Activated T-cell treated with anti-CD3 and anti-CD28 coated beads, Interleukin-2, amount 50 U/mL, for 24 hours (primary cell): ENCODE results near the gene GUCA2A.

Experiments used
- DNase-seq: peaks from one replicate; pipeline ENCODE4 v3.0.0-alpha.2; 2020
- H3K27ac Mint-ChIP-seq: 2 replicates; pipeline ENCODE4 v1.8.0; 2020; ENCODE audit warnings: mild to moderate bottlenecking, mixed read lengths
- H3K27me3 Mint-ChIP-seq: 2 replicates; pipeline ENCODE4 v1.8.0; 2020; ENCODE audit warnings: mixed read lengths
- H3K36me3 Mint-ChIP-seq: 2 replicates; pipeline ENCODE4 v1.8.0; 2020; ENCODE audit warnings: low read depth, mixed read lengths
- H3K4me1 Mint-ChIP-seq: 2 replicates; pipeline ENCODE4 v1.8.0; 2020; ENCODE audit warnings: low read depth, mixed read lengths
- H3K4me3 Mint-ChIP-seq: 2 replicates; pipeline ENCODE4 v1.8.0; 2020; ENCODE audit warnings: mild to moderate bottlenecking, moderate library complexity, mixed read lengths
- H3K9me3 Mint-ChIP-seq: 2 replicates; pipeline ENCODE4 v1.8.0; 2020; ENCODE audit warnings: mixed read lengths

GUCA2A gene

GRCh38 chr1:42152907-42153600 lies 11.5 kb downstream of the GUCA2A start, which contains the start of gene GUCA2B:
GUCA2B (plus strand) TSS chr1:42153410; CDS start chr1:42153451, 41 bp downstream.
- peaks cover 4% of the 10 kb centered on the region for H3K27me3 Mint-ChIP-seq
- H3K27ac Mint-ChIP-seq, result no peak within 1 kb of the TSS
- no peaks in the 10 kb centered on the region for H3K9me3 Mint-ChIP-seq
- no peak within 1 kb of the TSS for H3K4me3 Mint-ChIP-seq
- peaks cover 6% of the 10 kb centered on the region for H3K4me1 Mint-ChIP-seq
- DNase-seq, result no peak
- H3K36me3 Mint-ChIP-seq, result no peaks in the 10 kb centered on the region

DNA sequence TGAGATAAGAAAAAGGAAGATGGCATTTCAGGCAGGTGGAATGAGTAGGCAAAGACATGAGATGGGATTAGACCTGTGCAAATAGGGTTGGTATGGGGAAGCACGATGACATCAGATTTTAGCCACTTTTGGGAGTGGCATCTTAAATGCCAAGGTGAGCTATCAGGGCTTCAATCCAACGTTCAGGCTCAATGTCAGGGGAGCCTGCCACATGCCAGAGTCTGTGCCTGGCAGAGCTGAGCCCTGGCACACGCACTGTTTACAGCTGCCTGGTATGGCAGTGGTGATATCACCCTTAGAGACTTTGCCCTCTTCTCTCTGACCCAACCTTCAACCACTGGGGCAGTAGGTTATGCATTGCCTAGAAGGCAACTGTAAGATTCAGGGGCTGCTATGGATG lies 12.4 kb downstream of the GUCA2A start:
- Mint-ChIP-seq H3K36me3 (no peaks in the 10 kb centered on the region), H3K27me3 (peaks cover 4% of the 10 kb centered on the region), H3K9me3 (no peaks in the 10 kb centered on the region), H3K27ac (no peak overlapping the region), H3K4me3 (no peak overlapping the region), H3K4me1 (no peaks in the 10 kb centered on the region)
- no peak for DNase-seq

DNA sequence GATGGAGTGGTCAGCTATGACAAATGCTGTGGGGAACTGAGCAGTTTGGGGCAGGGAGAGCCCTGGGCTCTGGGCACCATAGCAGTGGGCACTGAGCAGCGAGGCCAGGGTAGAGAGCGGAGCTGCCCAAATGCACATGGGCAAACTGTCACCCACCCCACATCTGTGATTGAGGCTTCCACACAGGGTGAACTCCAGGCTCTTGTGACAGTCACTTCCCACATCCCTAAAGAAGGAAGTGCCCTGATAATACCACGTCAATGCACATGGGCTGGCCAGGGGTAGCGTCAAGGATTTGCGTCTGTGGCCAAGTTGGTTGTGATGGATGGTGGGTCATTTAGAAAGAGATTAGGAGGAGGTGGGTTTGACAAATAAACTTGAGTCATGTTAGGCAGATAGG lies 13.9 kb downstream of the GUCA2A start:
- DNase-seq, result no peak
- no peaks in the 10 kb centered on the region for H3K4me1 Mint-ChIP-seq
- no peak overlapping the region for H3K27ac Mint-ChIP-seq
- no peaks in the 10 kb centered on the region for H3K9me3 Mint-ChIP-seq
- H3K4me3 Mint-ChIP-seq, result no peak overlapping the region
- peaks cover 4% of the 10 kb centered on the region for H3K27me3 Mint-ChIP-seq
- no peaks in the 10 kb centered on the region for H3K36me3 Mint-ChIP-seq

- Mint-ChIP-seq H3K9me3 (no peaks in the 10 kb centered on the region), H3K4me1 (peaks cover 5% of the 10 kb centered on the region), H3K27ac (no peak overlapping the region), H3K27me3 (peaks cover 14% of the 10 kb centered on the region), H3K36me3 (no peaks in the 10 kb centered on the region), H3K4me3 (no peak overlapping the region)
- DNase-seq, result no peak
These were observed 16.4 kb downstream of the GUCA2A start for GRCh38 chr1:42148166-42148565.

DNA sequence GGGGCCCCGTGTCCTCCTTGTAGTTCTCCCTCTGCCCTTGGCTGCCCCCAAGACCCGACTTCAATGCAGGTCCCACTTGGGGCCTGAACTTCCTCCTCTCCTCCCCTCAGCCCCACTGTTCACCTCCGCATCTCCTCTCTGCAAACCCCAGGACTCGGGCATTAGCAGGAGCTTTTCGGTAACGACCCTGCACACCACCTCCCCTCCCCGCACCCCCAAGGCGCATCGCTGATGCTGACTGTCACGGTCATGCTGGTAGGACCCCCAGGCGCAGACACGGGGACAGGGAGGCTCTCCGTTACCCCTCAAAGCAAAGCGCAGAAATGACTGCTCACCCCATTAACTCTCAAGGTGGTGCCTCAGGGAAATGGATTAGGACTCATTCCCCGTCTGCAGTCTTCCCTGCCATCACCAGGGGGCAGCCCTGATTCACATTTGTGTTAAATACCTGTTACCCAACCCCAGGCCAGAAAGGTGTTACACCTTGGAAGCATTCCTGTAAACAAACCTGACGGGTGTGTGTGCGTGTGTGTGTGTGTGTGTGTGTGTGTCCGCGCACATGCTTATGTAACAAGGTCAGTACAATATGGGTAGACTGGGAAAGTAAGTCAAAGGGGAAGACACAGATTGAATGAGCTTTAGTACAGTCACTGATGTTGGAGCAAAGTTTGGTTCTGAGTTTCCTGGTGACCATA lies 17.8 kb downstream of the GUCA2A start:
- H3K4me3 Mint-ChIP-seq, result no peak overlapping the region
- H3K27ac Mint-ChIP-seq, result no peak overlapping the region
- peak; percentile 79 for DNase-seq
- H3K36me3 Mint-ChIP-seq, result no peaks in the 10 kb centered on the region
- peaks cover 7% of the 10 kb centered on the region for H3K4me1 Mint-ChIP-seq
- H3K9me3 Mint-ChIP-seq, result no peaks in the 10 kb centered on the region
- peaks cover 19% of the 10 kb centered on the region for H3K27me3 Mint-ChIP-seq

- no peak overlapping the region for H3K4me3 Mint-ChIP-seq
- no peaks in the 10 kb centered on the region for H3K9me3 Mint-ChIP-seq
- peaks cover 19% of the 10 kb centered on the region for H3K27me3 Mint-ChIP-seq
- peaks cover 7% of the 10 kb centered on the region for H3K4me1 Mint-ChIP-seq
- H3K27ac Mint-ChIP-seq, result no peak overlapping the region
- H3K36me3 Mint-ChIP-seq, result no peaks in the 10 kb centered on the region
- no peak for DNase-seq
These were observed 18.6 kb downstream of the GUCA2A start for GRCh38 chr1:42145764-42146625.

- Mint-ChIP-seq H3K9me3 (no peaks in the 10 kb centered on the region), H3K4me3 (no peak overlapping the region), H3K27me3 (peaks cover 18% of the 10 kb centered on the region), H3K36me3 (no peaks in the 10 kb centered on the region), H3K27ac (no peak overlapping the region), H3K4me1 (peaks cover 7% of the 10 kb centered on the region)
- DNase-seq, result no peak
These were observed 19.2 kb downstream of the GUCA2A start for GRCh38 chr1:42145389-42145716.

- Mint-ChIP-seq H3K4me3 (no peak overlapping the region), H3K27me3 (peaks cover 14% of the 10 kb centered on the region), H3K4me1 (peaks cover 7% of the 10 kb centered on the region), H3K36me3 (no peaks in the 10 kb centered on the region), H3K9me3 (no peaks in the 10 kb centered on the region), H3K27ac (no peak overlapping the region)
- DNase-seq, result no peak
These were observed 19.7 kb downstream of the GUCA2A start for GRCh38 chr1:42144711-42145388.

- H3K36me3 Mint-ChIP-seq, result no peaks in the 10 kb centered on the region
- H3K27ac Mint-ChIP-seq, result no peak overlapping the region
- H3K4me3 Mint-ChIP-seq, result no peak overlapping the region
- H3K4me1 Mint-ChIP-seq, result peaks cover 7% of the 10 kb centered on the region
- no peak for DNase-seq
- peaks cover 14% of the 10 kb centered on the region for H3K27me3 Mint-ChIP-seq
- no peaks in the 10 kb centered on the region for H3K9me3 Mint-ChIP-seq
These were observed 20.4 kb downstream of the GUCA2A start for GRCh38 chr1:42143896-42144710.

DNA sequence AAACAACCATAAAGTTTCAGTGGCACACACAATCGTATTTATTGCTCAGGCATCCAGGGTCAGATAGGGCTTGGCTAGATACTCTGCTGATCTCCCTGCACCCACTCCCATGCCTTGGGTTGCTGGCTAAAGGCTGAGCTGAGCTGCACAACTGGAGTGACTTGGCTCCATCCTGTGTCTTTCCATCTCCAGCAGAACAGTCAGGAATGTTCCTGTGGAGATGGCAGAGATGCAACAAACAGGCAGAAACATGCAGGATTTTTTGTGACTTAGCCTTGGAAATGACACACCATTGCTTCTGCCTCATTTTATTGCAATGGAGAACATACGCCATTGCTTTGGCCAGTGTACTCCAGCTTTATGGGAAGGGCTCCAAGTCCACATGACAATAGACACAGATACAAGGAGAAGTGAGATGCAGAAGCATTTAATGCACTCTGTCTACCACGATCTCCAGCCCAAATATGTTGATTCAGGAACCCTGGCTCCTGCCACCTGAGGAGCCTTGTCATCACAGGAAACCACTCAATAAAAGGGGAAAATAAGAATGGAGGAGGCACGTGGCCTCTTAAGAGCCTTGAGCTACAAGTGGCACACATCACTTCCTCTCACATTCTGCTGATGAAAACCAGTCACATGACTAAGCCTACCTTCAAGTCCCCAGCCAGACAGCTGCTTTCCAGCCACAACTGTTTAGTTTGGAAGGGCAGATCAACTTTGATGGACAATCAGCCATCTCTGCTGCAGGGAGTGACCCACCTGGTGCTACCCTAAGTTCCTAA lies 21.5 kb downstream of the GUCA2A start:
- H3K9me3 Mint-ChIP-seq, result no peaks in the 10 kb centered on the region
- peaks cover 14% of the 10 kb centered on the region for H3K27me3 Mint-ChIP-seq
- no peak for DNase-seq
- no peak overlapping the region for H3K4me3 Mint-ChIP-seq
- H3K27ac Mint-ChIP-seq, result no peak overlapping the region
- H3K36me3 Mint-ChIP-seq, result no peaks in the 10 kb centered on the region
- H3K4me1 Mint-ChIP-seq, result peaks cover 7% of the 10 kb centered on the region

DNA sequence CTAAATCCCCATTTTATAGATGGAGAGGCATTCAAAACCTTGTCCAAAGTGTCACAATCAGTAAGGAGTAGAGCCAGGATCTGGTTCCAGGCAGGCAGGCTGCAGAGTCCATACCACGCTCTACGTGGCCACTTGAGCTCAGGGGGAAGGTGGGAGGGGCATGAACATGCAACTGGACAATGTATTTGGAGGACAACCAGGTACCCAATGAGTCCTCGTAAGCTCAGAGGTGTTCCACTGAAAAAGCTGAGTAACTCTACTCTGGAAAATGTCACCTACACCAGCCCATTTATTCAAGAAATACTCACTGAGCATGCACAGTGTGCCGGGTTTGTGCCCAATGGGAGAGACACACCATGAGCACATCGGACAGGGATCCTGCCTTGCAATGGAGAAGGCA lies 22.6 kb downstream of the GUCA2A start:
- H3K27ac Mint-ChIP-seq, result no peak overlapping the region
- no peaks in the 10 kb centered on the region for H3K36me3 Mint-ChIP-seq
- DNase-seq, result no peak
- no peaks in the 10 kb centered on the region for H3K9me3 Mint-ChIP-seq
- peaks cover 14% of the 10 kb centered on the region for H3K27me3 Mint-ChIP-seq
- no peak overlapping the region for H3K4me3 Mint-ChIP-seq
- peaks cover 7% of the 10 kb centered on the region for H3K4me1 Mint-ChIP-seq

GRCh38 chr1:42140191-42140590 lies 24.4 kb downstream of the GUCA2A start:
- Mint-ChIP-seq H3K36me3 (no peaks in the 10 kb centered on the region), H3K4me3 (no peak overlapping the region), H3K27ac (no peak overlapping the region), H3K9me3 (no peaks in the 10 kb centered on the region), H3K4me1 (peaks cover 7% of the 10 kb centered on the region), H3K27me3 (peaks cover 14% of the 10 kb centered on the region)
- DNase-seq, result no peak

DNA sequence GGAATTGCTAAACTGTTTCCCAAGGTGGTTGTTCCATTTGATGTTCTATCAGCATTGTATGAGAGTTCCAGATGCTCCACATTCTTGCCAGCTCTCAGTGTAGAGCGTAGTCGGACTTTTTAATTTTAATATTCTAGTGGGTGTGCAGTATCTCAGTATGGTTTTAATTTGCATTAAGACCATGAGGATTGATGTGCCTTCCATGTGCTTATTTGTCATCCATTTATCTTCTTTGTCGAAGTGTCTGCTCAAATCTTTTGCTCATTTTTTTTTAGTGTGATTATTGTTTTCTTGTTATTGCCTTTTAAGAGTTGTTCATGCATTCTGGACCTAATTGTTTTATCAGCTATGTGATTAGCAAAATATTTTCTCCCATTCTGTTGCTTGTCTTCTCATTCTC lies 25.1 kb downstream of the GUCA2A start:
- no peak for DNase-seq
- Mint-ChIP-seq H3K4me1 (peaks cover 7% of the 10 kb centered on the region), H3K27me3 (peaks cover 9% of the 10 kb centered on the region), H3K27ac (no peak overlapping the region), H3K9me3 (no peaks in the 10 kb centered on the region), H3K36me3 (no peaks in the 10 kb centered on the region), H3K4me3 (no peak overlapping the region)
